Thoracic aorta (tissue), 2 donors: ENCODE measurements around the gene PCDH1. TPM values are rescaled to one million over a fixed set of nuclear protein-coding genes. Genes with fewer than 3 reads are reported as not detected.

Experiments used
- ATAC-seq: fragments of 150-250 bp; one replicate; pipeline ENCODE4 v1.8.0; 2017; ENCODE audit warnings: low read depth; ENCODE audit not compliant: insufficient number of reproducible peaks, low FRiP score
- DNase-seq: peaks from one replicate; pipeline ENCODE4 v3.0.0-alpha.2; 2020; ENCODE audit warnings: low spot score
- H3K27ac ChIP-seq, 2 donors: fragments of 200-600 bp; sonication (generic); 1 replicate in 1 of 2; 2 replicates in 1 of 2; pipeline ENCODE4 v1.5.1; 2016; ENCODE audit warnings: mild to moderate bottlenecking in 2 of 2, moderate library complexity in 2 of 2
- H3K27me3 ChIP-seq: fragments of 200-600 bp; sonication (generic); replicated peaks from 2 replicates; pipeline ENCODE4 v1.6.0; 2016; ENCODE audit warnings: mild to moderate bottlenecking; ENCODE audit not compliant: insufficient read depth
- H3K36me3 ChIP-seq: fragments of 200-600 bp; sonication (generic); one replicate; pipeline ENCODE4 v1.5.1; 2016
- H3K4me1 ChIP-seq, 2 donors: fragments of 200-600 bp; sonication (generic); 1 replicate in 1 of 2; 2 replicates in 1 of 2; pipeline versions ENCODE4 v1.5.1 to v1.6.0; 2016; ENCODE audit warnings: low read depth in 2 of 2, mild to moderate bottlenecking in 1 of 2; ENCODE audit not compliant: control insufficient read depth in 1 of 2
- H3K4me3 ChIP-seq: fragments of 200-600 bp; sonication (generic); 2 replicates; pipeline ENCODE4 v1.5.1; 2016; ENCODE audit warnings: mild to moderate bottlenecking
- H3K9me3 ChIP-seq: fragments of 200-600 bp; sonication (generic); 2 replicates; pipeline ENCODE4 v1.5.1; 2016
- total RNA-seq, 2 donors: library from RNA; depleted of rRNA; stranded (reverse); fragments of >200 nt; gene quantifications; one replicate each; pipeline versions ENCODE4 v1.1.0 to v1.2.3, GENCODE V29; 2016
- TF ChIP-seq, protein P1 (sequence below): fragments of 200-600 bp; sonication (generic); IDR thresholded peaks from one replicate; pipeline ENCODE4 v1.5.1; 2019; ENCODE audit warnings: antibody characterized with exemption

Gene PCDH1
- total RNA-seq, 2 donors from 2014 or later: 24.6 to 43.4 TPM

DNA sequence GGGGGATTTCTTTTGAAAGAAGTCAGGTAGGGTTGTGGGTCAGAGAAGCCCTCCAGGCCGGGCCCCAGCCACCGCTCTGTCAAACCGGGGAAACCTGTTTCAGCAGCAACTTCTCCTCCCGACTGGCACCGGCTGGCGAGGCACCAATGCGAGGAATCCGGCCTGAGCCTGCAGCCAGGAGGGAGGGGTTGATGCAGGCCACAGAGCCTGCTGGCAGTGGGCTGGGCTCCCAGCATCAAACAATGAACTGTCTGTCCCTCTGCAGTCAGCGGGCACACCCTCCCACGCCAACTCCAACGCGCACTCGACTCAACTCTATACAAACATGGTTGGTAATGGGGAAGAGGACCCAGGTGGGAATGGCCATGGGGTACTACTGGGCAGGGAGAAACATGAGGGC is 12.1 kb downstream of the PCDH1 start:
- no peaks in the 10 kb centered on the region for H3K27me3 ChIP-seq
- TF ChIP-seq, protein P1, sequence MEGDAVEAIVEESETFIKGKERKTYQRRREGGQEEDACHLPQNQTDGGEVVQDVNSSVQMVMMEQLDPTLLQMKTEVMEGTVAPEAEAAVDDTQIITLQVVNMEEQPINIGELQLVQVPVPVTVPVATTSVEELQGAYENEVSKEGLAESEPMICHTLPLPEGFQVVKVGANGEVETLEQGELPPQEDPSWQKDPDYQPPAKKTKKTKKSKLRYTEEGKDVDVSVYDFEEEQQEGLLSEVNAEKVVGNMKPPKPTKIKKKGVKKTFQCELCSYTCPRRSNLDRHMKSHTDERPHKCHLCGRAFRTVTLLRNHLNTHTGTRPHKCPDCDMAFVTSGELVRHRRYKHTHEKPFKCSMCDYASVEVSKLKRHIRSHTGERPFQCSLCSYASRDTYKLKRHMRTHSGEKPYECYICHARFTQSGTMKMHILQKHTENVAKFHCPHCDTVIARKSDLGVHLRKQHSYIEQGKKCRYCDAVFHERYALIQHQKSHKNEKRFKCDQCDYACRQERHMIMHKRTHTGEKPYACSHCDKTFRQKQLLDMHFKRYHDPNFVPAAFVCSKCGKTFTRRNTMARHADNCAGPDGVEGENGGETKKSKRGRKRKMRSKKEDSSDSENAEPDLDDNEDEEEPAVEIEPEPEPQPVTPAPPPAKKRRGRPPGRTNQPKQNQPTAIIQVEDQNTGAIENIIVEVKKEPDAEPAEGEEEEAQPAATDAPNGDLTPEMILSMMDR: no peak
- ATAC-seq (no peak), DNase-seq (no peak)
- H3K4me1 ChIP-seq: no peaks in the 10 kb centered on the region
- no peaks in the 10 kb centered on the region for H3K36me3 ChIP-seq
- H3K4me3 ChIP-seq: no peak overlapping the region
- H3K27ac ChIP-seq: no peak overlapping the region
- H3K9me3 ChIP-seq: no peaks in the 10 kb centered on the region

DNA sequence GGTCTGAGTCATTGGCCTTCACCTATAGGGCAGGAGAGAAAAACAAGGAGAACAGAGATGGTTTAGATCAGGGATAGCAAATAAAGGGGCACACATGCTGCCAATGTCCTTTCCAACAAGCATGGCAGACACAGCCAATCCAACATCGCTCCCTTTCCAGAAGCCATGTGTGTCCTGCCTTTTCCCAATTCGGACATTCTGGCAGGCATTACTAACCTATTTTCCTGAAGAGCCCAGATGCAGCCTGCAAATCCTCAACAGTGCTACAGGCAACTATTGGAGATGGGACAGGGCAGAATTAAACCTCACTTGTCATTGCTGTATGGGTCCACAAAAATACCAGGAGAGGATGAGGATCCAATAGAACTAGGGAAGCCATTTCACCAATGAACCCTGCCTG is 12.8 kb downstream of the PCDH1 start:
- TF ChIP-seq, protein P1: no peak

GRCh38 chr5:141864371-141865370 is 13.5 kb downstream of the PCDH1 start:
- Histone ChIP-seq H3K9me3 (no peaks in the 10 kb centered on the region), H3K36me3 (no peaks in the 10 kb centered on the region), H3K4me1 (no peaks in the 10 kb centered on the region), H3K27me3 (no peaks in the 10 kb centered on the region), H3K27ac (no peak overlapping the region), H3K4me3 (no peak overlapping the region)
- TF ChIP-seq, protein P1: no peak
- no peak for ATAC-seq
- no peak for DNase-seq

More for the DNA sequence above, 12.8 kb downstream of the PCDH1 start:
- no peaks in the 10 kb centered on the region for H3K4me1 ChIP-seq
- no peak overlapping the region for H3K4me3 ChIP-seq
- H3K9me3 ChIP-seq: no peaks in the 10 kb centered on the region
- no peaks in the 10 kb centered on the region for H3K36me3 ChIP-seq
- H3K27me3 ChIP-seq: no peaks in the 10 kb centered on the region
- DNase-seq: no peak
- no peak for ATAC-seq
- H3K27ac ChIP-seq: no peak overlapping the region

DNA sequence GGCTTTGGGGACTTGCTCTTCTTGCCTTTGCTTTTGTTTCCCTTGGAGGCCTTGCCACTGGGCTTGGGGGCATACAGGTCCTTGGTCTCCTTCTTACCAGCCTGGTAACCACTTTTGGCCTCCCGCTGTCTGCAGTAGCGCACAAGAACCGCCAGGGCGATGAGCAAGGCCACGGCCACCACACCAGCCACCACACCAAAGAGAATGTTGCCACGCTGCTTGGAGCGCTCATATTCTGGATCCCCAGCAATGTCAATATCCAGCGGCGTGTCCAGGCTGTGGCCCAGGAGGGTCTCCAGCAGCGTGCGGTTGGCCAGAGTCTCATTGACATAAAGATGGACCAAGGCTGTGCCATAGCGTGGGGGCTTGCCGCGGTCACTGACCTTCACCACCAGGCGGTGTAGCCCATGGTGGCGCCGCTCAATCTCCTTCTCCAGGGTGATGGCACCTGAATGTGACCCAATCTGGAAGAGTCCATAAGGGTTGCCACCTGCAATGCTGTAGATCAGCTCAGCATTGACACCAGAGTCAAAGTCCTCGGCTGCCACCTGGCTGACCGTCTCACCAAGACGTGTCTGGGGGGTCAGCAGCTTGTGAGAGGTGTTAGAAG is 14.5 kb downstream of the PCDH1 start:
- H3K27ac ChIP-seq: no peak overlapping the region
- no peak for DNase-seq
- no peak overlapping the region for H3K4me3 ChIP-seq
- no peaks in the 10 kb centered on the region for H3K9me3 ChIP-seq
- ATAC-seq: no peak
- TF ChIP-seq, protein P1: no peak
- H3K36me3 ChIP-seq: no peaks in the 10 kb centered on the region
- H3K4me1 ChIP-seq: no peaks in the 10 kb centered on the region
- no peaks in the 10 kb centered on the region for H3K27me3 ChIP-seq

- Histone ChIP-seq H3K4me3 (no peak overlapping the region), H3K27ac (no peak overlapping the region), H3K4me1 (no peaks in the 10 kb centered on the region), H3K9me3 (no peaks in the 10 kb centered on the region), H3K36me3 (no peaks in the 10 kb centered on the region), H3K27me3 (no peaks in the 10 kb centered on the region)
- TF ChIP-seq, protein P1: no peak
- no peak for DNase-seq
- ATAC-seq: no peak
Measured at GRCh38 chr5:141862936-141863543, 15.2 kb downstream of the PCDH1 start.
